ENCODE measurements around the gene UGP2.
"Not testable (repeated sequence)": the region's sequence is repeated elsewhere in the genome, so short reads cannot be mapped to it uniquely, and the experiment has no call there.

The UGP2 gene

GRCh38 chr2:63840785-63841253, 877 bp upstream of the UGP2 start:
- DNase-seq, result peak; percentile 93

GRCh38 chr2:63842149-63843061, 709 bp downstream of the UGP2 start:
- no peak for DNase-seq

DNA sequence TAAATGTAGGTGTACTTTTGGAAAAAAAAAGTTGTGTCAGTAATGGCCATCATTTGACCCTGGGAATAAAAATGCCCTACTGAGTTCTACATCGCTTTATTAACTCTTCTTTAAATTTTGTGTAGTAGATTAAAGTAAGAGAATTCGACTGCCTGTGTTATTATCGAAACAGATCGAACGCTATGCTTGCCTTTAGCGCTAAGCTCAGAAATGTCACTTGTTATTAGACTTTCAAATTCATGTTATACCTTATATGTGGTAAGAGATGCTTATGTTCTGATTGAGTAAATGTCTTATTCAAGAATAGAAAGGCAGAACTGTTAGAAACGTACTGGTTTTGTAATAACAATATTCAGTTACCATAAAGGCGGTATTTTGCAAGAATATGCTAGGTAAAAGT, 1.4 kb downstream of the UGP2 start:
- DNase-seq, result no peak

GRCh38 chr2:63843791-63844190, 2.1 kb downstream of the UGP2 start:
- no peak for DNase-seq

GRCh38 chr2:63844616-63845015, 2.9 kb downstream of the UGP2 start:
- DNase-seq, result no peak

GRCh38 chr2:63845866-63846265, 4.2 kb downstream of the UGP2 start:
- DNase-seq, result no peak

DNA sequence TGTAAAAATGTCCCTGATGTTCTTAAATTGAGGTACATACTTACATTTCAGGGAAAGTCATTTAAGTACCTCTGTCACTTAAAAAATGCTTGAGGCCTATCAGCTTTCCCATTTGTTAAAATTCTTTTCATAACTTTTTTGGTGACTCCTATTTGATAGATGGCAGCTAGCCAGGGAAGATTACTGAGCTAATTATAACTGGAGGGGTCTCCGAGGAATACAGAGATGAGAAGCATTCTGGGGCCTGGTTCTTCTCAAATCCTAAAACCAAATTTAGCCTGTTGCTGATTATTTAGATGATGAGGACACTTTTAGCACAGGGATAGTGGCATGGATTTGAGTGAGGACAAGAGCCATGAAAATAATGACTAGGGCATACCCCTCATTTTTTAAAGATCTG, 4.8 kb downstream of the UGP2 start:
- no peak for DNase-seq

DNA sequence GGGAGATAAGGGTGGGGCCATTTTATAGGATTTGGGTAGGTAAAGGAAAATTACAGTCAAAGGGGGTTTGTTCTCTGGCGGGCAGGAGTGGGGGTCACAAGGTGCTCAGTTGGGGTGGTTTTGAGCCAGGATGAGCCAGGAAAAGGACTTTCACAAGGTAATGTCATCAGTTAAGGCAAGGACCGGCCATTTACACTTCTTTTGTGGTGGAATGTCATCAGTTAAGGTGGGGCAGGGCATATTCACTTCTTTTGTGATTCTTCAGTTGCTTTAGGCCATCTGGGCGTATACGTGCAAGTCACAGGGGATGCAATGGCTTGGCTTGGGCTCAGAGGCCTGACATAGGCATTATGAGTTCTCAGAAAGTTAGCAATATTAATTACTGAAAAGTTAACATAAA, 5.9 kb downstream of the UGP2 start:
- not testable (repeated sequence) for DNase-seq

DNA sequence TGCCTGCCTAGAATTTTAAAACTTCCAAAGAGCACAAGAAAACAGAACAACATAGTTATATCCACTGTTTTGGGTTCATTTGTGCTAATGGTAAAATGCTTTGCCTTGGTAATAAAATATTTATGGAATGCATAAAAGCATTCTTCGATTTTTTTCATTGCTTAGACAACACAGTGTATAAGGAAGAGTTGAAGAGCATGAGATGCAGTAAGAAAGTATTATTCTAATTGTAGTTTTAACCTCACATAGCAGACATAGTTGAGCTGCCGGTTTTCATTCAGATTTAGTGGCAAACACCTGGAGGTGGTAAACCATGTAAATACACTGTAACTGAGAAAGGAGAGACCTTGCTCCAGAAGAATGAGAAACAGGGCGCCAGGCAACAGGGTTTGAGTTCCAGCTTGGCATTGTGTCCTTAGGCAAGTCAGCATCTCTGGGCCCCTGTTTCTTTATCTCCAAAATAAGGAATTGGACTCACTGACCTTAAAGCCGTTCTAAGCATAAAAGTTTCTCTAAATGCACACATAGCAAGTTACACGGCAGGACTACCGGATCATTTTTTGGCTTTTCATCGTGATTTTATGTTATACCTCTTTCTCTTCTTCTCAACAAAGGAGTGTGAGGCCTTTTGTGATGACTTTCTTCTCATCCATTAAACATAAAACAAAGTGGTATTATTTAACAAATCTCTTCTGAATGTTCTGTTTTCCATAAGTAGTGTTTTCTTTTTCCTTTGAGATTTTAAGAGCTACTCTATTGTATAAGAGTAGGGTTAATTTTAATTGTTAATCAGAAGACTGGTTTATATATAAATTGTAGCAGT, 7.9 kb downstream of the UGP2 start:
- DNase-seq, result no peak

DNA sequence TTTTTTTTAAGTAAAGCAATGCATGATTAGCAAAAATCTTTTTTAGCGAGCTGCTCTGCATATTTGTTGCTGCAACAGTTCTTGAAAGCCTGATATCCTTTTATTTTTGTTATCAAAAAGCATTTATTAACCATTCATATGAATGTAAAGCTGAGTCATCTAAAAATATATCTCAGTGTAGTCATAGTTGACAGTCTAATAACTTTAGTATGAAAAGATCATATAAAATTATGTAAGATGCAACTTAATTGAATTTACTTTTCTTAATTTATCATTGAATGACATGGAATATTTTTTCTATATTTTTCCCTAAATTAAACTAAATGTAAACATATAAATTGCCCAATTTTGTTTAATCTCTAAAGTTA, 8.5 kb downstream of the UGP2 start:
- DNase-seq, result no peak

DNA sequence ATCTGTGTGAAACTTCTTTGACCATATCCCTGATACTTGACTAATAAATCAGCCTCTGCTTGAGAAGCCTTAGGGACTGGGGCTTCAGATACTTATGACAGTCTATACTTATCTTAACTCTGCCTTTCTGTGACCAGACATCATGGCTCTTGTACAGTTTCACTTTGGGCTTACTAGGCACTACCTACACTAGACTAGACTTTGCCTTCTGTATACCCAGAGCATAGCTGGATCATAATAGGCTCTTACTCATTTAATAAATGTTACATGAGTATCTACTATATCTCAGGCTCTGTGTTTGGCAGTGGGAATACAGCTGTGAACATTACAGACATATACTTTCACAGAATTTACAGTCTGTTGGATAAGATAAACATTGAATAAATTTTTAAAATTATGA, 9.0 kb downstream of the UGP2 start:
- no peak for DNase-seq

- no peak for DNase-seq
Measured at GRCh38 chr2:63851691-63852311, 10.1 kb downstream of the UGP2 start.

GRCh38 chr2:63853527-63854310, 12.0 kb downstream of the UGP2 start:
- DNase-seq, result no peak

DNA sequence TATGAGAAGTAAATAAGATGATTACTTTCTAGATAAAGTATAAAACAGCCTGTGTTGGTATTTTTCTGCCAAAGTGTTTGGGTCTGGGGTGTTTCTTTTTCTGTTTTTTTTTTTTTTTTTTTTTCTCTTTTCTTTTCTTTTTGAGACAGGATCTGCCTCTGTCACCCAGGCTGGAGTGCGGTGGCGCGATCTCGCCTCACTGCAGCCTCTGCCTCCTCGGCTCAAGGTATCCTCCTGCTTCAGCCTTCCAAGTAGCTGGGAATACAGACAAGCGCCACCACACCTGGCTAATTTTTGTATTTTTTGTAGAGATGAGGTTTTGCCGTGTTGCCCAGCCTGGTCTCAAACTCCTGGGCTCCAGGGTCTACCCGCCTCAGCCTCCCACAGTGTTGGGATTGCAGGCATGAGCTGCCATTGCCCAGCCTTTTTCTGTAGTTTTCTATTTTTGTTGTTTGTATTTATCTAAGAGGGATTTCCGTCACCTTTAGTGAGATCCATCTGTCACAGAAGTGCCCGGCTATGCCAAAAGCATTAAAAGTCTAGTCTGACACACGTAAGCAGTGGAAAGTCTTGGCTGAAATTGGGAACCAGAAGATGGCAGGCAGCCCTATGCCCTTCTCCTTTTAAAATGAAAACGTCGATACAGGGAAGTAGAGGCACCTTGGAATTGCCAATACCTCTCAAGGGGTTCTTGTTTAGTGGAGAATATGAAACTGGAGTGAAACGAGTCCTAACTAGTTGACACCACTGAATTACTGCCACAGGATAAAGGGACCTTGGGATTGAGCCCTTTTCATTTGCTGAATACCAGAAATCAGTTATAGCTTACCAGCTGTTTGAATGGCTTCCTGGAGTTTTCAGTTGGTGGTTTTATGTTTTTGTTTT, 14.0 kb downstream of the UGP2 start:
- no peak for DNase-seq

DNA sequence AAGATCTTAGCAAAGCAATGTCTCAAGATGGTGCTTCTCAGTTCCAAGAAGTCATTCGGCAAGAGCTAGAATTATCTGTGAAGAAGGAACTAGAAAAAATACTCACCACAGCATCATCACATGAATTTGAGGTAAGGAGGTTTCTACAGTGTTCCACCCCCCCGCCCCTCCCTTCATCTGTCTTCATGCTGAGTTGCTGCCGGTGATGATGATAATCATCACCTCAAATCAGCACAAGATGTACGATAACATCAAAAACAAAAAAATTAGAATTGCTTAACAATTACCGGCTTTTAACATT, 14.6 kb downstream of the UGP2 start:
- no peak for DNase-seq

DNA sequence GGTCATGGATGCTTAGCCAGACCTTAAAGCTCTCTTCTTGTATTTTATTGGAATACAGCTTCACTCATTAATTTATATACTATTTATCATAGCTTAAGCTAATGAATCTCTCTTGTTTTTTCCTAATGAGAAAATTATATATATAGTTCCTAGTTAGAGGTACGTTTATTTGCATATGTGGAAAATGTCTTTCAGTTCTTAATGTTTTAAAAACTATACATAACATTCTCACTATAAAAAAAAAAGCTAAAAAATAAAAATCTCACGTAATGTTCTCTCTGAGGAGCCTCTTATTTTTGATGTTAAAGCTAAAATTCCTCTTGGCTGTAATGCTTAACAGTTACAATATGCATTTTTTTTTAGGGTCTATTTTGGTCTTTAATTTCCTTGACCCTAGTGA, 16.6 kb downstream of the UGP2 start:
- DNase-seq, result no peak

GRCh38 chr2:63861220-63861822, 19.6 kb downstream of the UGP2 start:
- DNase-seq, result no peak

DNA sequence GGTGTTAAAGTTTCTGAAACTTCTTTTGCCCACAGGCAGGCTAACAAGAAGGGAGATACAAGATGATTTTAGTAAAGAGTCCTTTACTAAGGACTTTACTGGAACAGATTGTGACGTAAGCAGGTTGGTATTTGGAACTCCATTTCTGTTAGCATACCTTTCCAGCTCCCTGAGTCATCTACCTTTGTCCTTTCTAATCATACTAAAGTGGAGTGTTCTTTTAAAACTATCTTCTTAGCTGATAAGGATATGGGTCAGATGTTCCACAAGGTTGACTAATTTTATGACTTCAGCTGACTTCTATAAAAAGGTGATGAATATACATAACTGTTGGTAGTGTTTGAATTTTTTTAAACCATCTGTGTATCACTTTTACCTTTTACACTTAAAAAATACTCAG, 21.1 kb downstream of the UGP2 start:
- DNase-seq, result no peak

DNA sequence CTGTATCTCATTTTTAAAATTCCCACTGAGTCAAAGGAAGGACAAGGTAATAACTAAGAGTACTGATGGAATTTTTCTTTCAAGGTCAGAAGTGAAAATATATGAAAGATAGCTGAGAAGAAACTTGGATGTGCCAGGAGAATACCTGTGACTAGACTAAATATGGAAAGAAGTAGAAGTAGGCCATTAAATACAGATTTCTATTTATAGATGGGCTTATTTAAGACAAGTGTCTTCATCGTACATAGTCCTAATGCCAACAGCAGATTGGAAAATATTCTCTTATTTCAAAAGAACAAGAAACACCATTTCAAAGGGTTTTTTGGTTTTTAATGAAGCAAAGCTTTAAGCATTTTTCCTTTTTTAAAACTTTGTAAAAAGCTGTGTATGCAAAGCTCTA, 22.0 kb downstream of the UGP2 start:
- DNase-seq, result no peak

DNA sequence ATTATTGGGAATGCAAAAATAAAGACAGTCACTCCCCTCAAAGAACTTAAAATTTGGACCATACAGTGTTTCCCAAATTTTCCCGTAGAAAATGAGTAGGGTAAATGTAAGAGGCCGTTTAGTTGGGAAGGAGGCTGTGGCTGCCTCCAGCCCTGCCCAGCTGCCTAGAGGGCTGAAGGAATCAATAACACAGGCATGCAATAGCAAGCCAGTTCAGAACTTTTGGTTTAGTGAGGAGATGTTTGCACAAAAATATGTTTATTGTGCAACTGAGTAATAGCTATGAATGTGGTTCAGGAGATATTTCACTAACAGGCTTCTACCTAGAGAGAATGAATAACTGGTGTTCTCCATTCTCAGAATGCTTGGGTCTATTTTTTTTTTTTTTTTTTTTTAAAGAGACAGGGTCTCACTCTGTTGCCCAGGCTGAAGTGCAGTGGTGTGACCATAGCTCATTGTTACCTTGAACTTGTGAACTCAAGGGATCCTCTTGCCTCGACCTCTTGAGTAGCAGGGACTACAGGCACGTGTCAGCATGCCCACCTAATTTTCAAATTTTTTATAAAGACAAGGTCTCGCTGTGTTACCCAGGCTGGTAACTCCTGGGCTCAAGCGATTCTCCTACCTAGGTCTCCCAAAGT, 23.6 kb downstream of the UGP2 start:
- DNase-seq, result no peak

Measured in NCI-H524 treated with DMSO at 0.1 percent for 48 hours (cell line).